Astrocyte (in vitro differentiated cells and primary cell): ENCODE results near the gene CACNB4.

Source experiments
- EZH2 ChIP-seq: IDR thresholded peaks from 2 replicates; pipeline ENCODE4 v1.6.1; 2012; ENCODE audit warnings: mild to moderate bottlenecking, low read length, inconsistent platforms; ENCODE audit not compliant: insufficient read depth
- TF ChIP-seq, protein P1 (sequence below): IDR thresholded peaks from 2 replicates; pipeline ENCODE4 v1.5.1; 2011; ENCODE audit warnings: low read depth, mild to moderate bottlenecking, inconsistent platforms, low read length, moderate library complexity; ENCODE audit not compliant: insufficient read depth

DNA sequence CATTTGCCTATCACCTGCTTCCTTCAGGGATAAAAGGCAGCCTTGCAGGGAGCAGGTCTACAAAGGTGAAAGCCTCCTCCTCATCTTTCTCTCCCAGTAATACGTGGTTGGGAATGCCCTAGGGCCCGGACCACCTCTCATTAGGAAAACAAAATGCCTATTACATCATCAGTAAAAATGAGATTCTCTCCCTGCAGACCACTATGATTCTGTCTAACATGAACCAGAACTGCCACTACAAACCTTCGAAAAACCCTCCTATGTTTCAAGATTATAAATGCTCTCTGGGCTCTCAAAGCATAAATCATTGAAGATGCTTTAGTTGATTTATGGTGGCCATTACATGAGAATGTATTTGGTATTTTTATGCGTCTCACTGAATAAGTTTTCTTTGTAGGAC lies 162.2 kb downstream of the CACNB4 start:
- TF ChIP-seq, protein P1, sequence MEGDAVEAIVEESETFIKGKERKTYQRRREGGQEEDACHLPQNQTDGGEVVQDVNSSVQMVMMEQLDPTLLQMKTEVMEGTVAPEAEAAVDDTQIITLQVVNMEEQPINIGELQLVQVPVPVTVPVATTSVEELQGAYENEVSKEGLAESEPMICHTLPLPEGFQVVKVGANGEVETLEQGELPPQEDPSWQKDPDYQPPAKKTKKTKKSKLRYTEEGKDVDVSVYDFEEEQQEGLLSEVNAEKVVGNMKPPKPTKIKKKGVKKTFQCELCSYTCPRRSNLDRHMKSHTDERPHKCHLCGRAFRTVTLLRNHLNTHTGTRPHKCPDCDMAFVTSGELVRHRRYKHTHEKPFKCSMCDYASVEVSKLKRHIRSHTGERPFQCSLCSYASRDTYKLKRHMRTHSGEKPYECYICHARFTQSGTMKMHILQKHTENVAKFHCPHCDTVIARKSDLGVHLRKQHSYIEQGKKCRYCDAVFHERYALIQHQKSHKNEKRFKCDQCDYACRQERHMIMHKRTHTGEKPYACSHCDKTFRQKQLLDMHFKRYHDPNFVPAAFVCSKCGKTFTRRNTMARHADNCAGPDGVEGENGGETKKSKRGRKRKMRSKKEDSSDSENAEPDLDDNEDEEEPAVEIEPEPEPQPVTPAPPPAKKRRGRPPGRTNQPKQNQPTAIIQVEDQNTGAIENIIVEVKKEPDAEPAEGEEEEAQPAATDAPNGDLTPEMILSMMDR: no peak
- TF ChIP-seq EZH2: no peak
